Epithelial cell of umbilical artery (primary cell): ENCODE results near the gene RPS29. TPM values are rescaled to one million over a fixed set of nuclear protein-coding genes. Genes with fewer than 3 reads are reported as not detected.

ENCODE experiments used
- total RNA-seq: library from RNA; depleted of rRNA; stranded (reverse); fragments of >200 nt; gene quantifications from 2 replicates; pipeline ENCODE4 v1.2.3, GENCODE V29; 2014

Gene RPS29
- total RNA-seq, result 1,049 and 4,560 TPM in 2 replicates

DNA sequence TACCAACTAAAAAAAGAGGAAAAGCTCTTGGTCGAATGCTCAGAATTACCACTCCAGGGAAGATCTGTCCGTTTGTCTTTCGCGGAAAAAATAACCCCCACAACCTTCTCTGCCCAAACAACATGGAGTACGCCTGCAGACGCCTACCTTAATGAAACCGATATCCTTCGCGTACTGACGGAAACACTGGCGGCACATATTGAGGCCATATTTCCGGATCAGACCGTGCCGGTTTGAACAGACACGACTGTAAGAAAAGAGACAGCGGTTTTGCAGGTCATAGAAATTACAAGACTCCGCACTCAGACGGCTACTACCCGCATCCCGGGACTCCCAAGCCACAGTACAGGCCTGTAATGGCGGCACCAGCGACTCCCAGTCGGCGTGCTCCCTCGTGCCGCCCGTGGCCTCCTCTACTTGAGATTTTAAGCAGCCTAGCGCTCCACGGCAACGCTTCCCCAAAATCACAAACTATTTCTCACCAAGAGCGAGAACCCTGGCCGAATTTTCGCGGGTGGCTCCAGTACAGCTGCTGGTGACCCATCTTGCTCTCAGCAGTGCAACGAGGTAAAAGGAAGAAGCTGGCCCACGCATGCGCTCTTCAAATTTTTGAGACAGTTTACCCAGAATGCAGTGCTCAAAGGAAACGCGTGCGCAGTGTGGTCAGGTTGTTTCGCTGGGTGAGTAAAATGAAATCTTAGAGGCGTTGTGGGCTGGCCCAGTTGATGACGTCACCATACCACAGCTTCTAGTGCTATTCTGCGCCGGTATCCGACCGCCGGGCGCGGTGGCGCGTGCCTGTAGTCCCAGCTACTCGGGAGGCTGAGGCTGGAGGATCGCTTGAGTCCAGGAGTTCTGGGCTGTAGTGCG, at the start of gene RPS29:
RPS29 (minus strand) TSS at position 578 of the 870 bp plus-strand sequence; CDS start at position 544, 34 bp downstream.

DNA sequence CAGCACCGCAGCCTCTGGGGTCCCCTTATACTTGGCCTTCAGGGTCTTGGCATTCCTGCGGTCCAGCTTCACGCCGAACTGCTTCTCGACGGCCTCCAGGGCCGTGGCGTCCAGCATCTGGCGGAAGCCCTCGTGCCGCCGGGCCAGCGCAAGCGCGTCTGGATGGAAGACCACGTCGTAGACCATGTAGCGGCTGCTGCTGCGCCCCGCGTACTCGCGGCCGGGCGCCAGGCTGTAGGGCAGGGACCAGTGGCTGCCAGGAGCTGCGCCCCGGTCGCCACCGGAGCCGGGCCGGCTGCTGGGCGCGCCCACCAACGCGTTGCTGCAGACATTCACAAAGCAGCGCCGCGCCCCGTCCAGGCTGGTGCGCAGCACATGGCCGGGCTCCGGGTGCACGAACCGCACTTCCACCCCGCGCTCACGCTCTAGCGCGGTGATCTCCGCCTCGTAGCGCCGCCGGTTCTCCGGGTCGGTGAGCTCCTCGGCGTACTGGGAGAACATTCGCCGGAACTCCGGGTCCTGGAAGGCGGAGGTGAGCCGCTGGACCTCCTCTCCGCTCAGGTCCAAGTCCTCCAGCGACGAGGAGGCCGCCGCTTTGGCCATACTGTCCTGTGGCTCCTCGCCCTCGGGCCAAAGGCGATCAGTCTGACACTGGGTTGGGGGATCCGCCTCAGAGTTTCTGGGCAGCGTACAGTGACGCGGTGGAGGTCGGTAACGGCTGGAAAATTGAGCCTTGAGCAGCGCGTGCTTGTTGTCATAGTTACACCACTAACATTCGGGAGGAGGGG, 48.6 kb upstream of the RPS29 start, which contains the start of gene DNAAF2:
DNAAF2 (minus strand) TSS at position 698 of the 788 bp plus-strand sequence; CDS start at position 603, 95 bp downstream.

DNA sequence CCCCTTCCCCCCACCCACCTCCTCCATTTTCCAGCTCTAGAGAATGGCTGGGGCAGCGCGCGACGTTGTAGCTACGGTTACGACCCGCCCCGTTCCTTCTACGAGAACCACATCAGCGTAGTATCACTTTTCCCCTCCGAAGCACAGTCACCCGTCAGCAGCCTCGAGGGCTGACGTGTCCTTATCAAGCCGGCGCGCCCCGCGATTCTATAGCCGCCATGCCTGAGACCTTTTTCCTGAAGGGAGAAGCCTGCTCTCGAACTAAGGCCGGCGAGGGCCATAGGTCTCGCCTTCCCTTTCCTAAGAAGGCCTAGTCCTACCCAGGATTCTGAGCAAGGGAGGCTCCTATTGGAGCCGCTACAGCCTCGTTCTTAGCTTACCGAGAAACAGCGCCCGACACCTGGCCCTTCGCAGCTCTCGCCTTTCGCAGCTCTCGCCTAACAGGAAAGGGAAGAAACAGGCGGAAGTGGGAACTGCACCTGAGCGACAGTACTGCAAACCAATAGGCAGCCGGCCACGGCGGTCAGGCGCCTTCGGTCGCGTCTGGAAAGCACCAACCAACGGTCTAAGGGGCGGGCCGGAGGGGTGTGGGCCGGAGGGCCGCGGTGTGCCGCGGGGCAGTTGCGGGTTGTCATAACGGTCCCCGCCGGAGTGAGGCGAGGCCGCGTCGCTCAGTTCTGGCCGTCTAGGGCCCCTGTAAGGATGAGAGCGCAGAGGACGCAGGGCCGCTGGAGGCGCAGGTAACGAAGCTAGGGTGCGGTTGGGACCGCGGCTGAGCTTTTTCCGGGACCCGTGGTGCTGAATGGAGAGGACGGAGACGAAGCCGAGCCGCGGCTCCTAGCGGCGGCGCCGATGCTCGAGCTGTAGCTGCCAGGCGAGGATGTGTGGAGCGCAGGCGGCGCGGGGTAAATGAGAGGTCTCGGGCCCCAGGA, 34.3 kb upstream of the RPS29 start, which contains the start of the genes MGAT2 and RPL36AL:
MGAT2 (plus strand) TSS at position 618 of the 932 bp plus-strand sequence. CDS start 470 bp downstream, outside the sequence.
RPL36AL (minus strand) TSS at position 445 of the 932 bp plus-strand sequence. CDS start 1,522 bp downstream, outside the sequence.

DNA sequence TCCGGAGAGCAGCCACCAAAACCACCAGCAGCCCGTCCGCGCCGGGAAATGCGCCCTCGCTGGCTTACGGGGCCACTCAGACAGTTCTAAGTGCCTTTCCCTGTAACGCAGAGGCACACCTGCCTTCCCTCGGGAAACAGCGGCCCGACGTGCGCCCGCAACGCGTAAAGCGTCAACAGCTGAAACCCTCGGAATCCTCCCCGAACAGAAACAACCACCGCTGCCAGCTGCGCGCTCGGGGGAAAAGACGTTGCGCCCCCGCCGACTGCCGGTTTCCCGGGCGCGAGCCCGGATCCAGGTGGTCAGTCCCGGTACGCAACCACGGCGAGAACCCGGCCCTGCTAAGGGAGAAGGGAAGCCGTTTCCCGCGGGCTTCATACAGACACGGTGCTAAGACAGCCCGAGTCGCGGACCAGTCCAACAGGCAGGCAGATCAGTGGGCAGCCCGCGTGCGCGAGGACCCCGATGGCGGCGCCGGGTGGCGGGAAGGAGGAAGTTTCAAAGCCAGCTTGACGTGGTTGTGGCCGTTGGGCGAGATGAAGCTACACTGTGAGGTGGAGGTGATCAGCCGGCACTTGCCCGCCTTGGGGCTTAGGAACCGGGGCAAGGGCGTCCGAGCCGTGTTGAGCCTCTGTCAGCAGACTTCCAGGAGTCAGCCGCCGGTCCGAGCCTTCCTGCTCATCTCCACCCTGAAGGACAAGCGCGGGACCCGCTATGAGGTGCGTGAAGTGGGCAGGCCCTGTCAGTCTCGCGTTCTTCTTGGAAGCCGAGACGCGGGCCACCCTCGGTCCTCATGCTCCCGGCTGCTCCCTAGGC, 12.5 kb upstream of the RPS29 start, which contains the start of gene LRR1:
LRR1 (plus strand) TSS at position 456 of the 816 bp plus-strand sequence; CDS start at position 537, 81 bp downstream.

Other genes starting within 250 kb of the RPS29 start
- gene LRR1, start 12.6 kb upstream of the RPS29 start, total RNA-seq, result 34.4 and 41.3 TPM in 2 replicates
- 287 and 298 TPM in 2 replicates for gene RPL36AL, start 34.2 kb upstream of the RPS29 start, total RNA-seq
- 107 and 125 TPM in 2 replicates for gene MGAT2, start 34.4 kb upstream of the RPS29 start, total RNA-seq
- gene DNAAF2, start 48.9 kb upstream of the RPS29 start, total RNA-seq, result 11.2 and 13.6 TPM in 2 replicates
- 14.9 and 16.6 TPM in 2 replicates for gene POLE2, start 101.8 kb upstream of the RPS29 start, total RNA-seq
- 1.1 and 2.6 TPM in 2 replicates for gene KLHDC1, start 106.7 kb upstream of the RPS29 start, total RNA-seq
- gene KLHDC2, start 181.8 kb upstream of the RPS29 start, total RNA-seq, result 43.3 and 52.9 TPM in 2 replicates